HPDE6-E6E7 (cell line): ENCODE data around the gene ILK.

Experiments used
- DNase-seq: peaks from one replicate; pipeline ENCODE4 v3.0.0; 2011; ENCODE audit warnings: missing footprints; ENCODE audit errors: extremely low spot score

The ILK gene

DNA sequence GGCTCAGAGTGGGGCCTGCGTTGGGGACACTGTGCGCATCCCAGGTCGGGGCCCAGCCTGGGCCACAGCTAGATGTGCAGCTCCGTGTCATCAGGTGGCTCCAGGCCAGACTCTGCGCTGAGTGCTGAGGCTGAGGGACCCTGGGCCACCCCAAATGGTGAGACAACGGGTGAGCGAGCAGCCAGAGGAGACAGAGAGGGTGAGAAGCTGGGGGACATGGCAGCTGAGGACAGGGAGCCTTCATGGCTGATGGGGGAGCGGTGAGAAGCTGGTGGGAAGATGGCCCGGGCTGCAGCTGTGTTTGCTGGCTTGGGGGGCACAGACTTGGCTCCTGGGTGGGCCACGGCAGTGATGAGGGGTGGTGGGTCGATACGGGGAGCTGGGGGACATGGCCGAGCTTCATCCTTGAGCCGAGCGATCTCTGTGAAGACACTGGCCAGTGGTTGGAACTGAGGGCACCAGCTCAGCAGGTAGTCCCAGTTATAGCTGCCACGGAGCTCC is 18.2 kb downstream of the ILK start:
- DNase-seq: no peak

DNA sequence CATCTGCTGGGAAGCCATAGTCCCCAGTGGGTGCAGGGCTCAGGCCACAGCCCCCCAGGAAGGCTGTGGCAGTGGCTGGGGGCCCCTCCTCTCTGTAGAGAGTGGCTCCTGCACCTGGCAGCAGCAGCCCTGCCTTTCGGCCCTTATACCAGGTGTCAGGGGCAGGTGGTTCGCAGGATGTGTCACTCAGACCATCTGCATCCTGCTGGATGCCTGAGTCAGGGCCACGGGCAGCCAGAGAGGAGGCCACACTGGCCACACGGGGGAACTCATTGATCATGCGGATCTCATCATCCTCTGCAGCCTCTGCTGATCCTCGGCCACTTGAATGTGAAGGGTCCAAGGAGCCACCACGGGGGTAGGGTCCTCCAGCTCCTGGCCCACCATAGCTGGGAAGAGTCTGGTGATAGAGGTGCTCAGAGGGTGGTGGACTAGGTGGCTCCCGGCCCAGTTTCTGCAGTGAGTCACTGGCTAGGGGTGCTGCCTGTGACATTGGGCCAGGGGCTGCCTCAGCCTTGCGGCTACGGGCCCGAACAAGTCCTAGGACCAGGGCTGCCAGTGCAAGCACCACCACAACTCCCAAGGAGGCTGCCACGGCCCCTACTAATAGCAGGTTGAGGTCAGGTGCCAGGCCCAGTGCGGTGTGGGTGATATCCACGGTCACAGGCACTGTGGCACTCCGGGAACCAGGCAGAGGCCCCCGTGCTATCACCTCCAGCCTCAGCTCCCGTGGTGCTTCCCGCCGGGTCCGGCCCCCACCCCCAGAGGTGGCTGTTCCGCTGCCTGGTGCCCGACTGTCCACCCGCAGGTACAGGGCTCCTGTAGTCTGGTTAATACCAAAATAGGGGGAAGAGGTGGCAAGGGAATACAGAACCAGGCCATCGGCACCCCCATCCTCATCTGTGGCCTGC is 18.9 kb downstream of the ILK start:
- DNase-seq: no peak

DNA sequence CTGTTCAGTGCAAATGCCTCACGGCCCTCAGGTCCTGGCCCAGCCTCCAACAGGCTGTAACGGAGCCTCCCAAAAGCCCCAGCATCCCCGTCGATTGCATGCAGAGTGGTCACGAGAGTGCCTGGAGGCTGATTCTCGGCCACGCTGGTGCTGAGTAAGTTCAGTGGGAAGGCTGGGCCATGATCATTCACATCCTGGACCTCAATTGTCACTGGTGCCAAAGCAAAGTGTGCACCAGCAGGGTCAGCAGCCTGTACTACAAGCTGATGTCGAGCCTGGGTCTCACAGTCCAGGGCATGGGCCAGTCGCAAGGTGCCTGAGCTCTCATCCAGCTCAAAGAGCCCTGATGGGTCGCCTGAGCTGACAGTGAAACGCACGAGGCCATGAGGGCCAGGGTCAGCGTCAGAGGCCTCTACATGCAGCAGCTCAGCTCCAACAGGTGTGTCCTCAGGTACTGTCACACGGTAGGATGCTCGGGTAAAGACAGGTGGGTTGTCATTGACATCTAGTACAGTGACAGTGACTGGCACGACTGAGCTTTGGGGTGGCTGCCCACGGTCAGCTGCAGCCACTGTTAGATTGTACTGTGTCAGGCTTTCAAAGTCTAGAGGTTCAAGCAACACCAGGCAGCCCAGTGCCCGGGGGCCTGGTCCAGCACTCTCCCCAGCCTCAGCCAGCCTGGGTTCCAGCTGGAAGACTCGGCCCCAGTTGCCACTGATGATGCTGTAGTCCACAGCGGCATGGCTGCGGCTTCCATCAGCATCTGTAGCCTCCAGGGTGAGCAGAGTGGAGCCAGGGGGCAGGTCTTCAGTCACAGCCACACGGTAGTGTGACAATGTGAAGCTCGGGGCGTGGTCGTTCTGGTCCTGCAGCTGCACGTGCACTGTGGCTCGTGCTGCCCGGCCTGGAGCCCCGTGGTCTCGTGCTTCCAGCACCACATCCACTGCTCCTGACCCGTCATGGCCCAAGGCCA is 20.1 kb downstream of the ILK start:
- no peak for DNase-seq

DNA sequence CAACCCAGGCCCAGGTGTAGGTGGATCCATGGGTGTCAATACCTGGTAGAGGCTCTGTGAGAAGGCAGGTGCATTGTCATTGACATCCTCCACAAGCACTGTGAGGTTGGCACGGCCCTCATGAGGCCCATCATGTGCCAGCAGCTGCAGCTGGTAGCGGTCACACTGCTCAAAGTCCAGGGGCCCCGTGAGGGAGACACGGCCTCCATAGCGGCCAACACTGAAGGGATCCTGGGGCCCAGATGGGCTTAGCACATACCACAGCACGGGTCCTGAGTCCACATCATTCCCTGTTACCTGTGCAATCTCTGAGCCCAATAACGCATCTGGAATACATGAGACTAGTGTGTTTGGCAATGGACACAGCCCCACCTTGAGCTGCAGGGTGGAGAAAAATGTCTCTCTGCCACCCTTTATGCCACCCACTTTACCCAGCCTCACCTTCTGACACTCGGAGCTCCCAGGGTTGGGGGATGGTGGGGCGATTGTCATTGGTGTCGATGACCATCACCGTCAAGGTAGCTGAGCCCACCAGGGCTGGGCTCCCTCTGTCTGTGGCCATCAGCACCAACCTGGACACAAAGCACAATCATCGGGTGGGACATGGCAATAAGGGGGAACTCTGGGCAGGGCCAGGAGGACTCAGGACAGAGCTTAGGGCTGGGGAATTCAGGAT is 21.7 kb downstream of the ILK start:
- no peak for DNase-seq

DNA sequence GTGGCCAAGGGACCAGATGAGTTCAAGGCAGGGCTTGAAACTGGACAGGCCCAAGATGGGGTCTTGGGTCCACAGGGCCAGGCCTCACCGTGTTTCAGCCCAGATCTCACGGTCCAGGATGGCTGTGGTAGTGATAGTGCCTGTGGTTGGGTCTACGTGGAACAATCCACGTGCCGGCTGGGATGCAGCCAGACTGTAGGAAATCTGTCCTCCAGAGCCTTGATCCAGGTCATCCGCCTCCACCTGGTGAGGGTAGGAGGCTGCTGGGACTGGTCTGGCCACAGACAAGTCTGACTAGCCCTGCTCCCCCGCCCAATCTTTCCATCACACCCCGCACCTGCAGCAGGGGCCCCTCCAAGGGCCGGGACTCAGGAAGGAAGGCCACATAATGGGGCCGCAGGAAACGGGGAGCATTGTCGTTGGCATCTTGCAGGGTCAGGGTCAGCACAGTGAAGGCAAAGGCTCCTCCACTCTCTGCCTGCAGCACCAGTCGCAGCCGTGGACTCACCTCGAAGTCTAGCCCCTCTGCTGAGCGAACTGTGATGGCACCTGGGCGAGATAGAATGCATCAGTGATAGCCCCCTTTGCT is 22.4 kb downstream of the ILK start:
- DNase-seq: no peak

DNA sequence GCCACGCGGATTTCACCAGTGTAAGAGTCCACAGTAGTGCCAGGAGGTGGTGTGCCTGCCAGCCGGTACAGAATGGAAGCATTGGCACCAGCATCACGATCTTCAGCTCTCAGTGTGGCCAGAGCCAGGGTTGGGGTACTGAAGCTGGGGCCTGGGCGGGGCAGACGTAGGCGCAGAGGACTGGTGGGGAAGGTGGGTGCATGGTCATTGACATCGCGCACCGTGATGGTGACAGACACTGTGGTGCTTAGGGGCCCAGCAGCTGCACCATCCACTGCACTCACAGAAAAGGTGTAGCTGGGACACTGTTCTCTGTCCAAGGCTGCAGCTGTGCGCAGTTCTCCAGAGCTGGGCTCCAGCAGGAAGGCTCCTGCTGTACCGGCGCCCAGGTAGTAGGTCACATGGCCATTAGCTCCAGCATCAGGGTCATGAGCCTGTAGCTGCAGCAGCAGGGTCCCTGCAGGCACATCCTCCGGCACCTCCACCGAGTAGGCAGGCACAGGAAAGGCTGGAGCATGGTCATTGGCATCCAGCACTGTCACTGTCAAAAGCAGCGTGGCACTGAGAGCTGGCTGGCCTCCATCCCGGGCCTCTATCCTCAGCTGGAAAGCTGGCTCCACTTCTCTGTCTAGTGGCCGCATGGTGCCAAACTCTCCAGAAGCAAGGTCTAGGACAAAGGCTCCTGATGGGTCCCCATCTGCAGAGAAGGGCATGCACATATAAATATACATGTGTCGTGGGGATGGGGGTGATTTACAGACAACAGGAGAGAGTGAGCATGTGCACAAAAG is 23.6 kb downstream of the ILK start:
- DNase-seq: no peak

DNA sequence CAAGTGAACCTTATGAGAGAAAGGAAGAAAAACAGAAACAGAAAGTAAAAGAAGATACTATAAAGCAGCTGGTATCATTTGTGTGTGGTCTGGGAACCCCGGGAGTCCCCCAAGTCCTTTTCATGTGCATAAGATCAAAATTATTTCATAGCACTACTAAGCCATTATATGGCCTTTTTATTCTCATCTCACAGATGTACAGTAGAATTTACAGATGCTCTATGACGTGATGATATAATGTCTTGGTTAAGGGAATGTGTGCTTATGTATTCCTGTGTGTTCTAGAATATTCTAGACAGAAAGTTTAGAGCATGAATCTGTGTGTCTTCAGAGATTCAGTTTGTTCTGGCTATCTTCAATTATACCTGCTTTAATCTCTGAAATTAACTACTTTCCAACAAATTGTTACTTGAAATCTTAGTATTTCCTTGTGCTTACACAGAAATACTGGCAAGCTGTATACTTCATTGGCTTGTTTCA is 24.2 kb downstream of the ILK start:
- no peak for DNase-seq

DNA sequence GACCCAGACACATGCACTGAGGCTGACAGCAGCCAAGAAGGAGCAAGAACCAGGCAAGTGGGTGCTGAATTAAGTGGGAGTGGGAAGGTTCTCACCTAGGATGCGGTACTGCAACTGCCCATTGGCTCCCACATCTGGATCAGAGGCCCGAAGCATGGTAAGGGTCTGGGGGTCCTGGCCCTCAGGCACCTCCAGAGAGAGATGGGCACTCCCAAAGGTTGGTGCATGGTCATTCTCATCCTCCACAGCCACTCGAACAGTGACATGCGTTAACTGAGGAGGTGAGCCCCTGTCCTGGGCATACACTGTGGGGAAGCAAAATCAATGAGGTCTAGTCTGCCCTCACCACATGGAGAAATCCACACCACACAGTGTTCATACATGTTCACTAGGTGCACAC is 25.0 kb downstream of the ILK start:
- DNase-seq: no peak

DNA sequence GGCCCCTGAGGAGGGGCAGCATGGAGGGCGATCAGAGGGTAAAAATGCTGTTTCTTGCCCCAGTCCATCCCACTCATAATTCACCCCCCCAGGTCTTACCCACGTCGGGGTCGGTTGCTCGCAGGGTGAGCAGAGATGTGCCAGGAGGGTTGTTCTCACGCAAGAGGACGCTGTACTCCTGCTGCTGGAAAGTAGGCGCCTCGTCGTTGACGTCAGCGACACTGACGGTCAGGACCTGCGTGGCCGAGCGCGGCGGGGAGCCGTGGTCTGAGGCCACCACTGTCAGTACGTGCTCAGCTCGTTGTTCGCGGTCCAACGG is 26.0 kb downstream of the ILK start:
- DNase-seq: no peak

DNA sequence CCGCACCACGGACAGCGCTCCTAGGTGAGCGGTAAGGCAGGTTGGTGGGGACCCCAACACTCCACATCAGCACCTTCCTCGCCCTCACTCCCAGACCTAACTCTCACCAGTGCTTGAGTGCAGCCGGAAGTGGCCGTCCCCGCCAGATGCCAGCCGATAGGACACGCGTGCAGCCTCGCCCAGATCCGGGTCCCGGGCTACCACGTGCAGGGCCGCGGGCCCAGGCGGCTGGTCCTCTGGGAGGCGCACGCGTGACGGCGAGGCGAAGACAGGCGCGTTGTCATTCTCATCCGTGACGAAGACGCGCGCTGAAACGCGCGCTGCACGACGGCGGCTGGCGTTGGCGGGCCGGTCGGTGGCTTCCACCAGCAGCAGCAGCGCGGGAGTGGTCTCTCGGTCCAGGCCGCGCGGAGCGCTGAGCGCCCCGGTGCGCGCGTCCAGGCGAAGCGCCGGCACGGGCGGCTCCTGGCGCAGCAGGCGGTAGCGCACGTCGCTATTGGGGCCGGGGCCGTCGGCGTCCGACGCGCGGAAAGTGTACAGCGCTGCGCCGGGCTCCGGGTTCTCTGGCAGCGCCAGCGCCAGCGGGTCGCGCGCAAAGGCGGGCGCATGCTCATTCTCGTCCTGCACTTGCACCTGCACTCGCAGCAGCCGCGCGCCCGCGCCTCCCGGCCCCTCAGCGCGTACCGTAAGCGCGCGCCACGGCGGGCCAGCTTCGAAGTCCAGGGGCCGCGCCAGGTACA is 26.5 kb downstream of the ILK start:
- DNase-seq: no peak

DNA sequence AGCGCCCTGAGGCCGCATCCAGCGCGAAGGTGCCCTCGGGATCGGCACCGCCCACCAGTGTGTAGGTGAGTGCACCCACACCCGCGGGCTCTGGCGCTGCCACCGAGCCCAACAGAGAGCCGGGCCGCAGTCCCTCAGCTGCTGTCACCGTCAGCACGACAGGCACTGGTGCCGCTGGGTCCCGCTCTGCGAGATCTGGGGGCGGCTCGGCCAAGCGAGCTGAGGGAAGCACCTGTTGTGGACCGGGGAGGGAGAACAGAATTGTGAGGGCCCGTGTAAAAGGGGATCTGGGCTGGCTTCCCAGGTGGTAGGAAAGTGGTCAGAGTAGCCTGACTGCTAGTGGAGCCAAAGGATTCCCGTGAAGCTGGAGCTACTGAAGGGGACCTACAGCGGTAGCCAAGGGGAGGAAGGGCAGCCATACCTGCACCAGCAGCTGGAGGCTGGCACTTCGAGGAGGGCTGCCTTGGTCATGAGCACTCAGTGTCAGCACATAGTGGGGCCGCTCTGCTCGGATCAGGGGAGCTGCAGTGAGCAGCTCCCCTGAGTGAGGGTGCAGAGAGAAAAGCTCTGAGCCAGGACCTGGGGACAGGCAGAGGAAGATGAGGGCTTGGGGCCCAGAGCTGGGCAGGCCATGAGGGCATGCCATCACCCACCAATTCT is 27.2 kb downstream of the ILK start:
- DNase-seq: no peak

DNA sequence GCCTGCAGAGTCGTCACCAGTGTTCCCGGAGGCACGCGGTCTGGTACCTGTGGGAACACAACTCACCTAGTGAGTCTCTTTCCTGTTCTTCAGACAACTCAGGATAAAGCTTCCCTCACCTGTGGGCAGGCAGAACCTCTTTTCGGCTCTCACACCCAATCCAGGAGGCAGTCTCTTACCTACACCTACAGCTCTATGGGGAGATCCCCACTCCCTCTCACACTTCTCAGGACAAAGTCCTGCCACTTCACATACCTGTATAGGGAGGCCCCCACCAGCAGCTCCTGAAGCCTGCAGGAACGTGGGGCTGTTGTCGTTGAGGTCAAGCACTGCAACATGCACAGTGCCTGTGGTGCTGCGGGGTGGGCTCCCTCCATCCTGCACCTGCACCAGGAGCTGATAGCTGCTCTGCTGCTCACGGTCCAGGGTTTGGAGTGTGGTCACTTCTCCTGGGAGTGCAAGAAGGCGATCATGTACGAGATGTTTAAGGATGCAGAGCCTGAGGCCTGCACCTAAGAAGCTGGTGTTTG is 27.9 kb downstream of the ILK start:
- no peak for DNase-seq

DNA sequence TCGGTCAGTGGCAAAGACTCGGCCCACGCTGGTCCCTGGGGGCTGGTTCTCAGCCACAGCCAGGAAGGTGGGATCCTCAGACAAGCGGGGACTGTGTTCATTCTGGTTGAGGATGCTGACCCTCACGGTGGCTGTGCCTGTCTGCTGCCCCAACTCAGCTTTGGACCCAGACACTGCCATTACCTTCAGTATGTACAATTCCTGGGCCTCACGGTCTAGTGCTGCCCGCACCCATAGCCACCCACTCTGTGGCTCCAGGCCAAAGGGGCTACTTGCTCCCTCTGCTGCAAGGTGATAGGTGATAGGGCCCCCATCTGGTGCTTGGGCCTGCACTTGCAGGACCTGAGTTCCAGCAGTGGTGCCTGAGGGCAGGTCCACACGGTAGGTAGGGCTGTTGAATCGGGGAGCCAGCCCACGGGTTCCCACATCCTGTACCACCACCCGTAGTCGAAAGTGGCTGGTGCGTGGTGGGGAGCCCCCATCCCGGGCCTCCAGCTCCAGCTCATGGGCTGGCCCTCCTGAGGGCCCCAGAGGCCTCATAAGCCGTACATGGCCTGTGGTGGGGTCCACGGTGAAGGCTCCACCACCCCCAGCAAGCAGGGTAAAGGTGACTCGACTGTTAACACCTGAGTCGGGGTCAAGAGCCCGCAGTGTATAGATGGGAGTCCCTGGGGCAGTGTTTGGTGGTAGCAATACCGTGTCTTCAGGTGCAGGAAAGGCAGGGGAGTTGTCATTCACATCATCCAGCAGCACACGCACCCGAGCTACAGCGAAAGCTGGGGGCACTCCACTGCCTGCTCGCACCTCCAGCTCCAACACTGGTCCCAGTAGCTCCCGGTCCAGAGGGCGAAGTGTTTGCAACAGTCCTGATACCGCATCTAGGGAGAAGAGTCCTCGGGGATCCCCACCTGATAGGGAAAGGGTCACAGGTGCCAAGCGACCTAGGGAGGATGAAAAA is 28.8 kb downstream of the ILK start:
- no peak for DNase-seq

DNA sequence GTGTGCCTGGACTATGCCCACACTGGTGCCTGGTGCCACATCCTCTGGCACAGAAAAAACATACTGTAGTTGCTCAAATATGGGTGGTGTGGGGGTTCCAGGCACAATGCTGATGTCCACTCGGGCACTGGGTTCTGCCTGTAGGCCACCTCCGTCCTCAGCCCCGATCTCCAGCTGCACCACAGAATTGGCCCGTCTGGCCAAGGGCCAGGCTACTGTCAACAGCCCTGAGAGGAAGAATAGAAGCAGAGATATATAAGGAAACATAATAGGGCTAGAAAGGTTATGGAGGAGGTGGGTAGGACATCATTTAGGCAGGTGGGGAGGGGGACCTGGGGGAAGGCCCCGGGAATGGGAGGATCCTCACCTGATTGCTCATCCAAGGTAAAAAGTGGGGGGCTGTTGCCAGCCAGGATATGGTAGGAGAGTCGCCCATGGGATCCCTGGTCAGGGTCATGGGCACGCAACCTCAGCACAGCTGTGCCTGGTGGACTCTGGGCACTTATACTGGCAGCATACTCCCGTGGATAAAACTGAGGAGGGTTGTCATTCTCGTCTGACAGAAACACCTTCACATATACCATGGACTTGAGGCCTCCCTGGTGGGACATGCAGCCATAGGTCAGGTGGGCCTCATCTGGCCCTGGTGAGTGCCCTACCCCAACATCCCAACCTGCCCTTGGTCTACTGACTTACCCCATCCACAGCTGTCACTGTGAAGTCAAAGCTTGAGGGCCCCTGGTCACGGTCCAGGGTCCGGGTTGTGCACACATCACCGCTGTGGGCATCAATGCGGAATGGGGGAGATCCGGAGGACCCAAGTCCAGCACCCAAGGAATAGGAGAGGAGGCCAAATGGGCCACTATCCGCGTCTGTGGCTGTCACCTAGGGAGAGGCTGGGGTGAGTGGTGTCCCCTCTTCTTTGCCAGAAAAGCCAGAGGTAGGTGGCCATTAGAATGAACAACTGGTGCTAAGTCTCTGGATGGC is 30.1 kb downstream of the ILK start:
- no peak for DNase-seq

DNA sequence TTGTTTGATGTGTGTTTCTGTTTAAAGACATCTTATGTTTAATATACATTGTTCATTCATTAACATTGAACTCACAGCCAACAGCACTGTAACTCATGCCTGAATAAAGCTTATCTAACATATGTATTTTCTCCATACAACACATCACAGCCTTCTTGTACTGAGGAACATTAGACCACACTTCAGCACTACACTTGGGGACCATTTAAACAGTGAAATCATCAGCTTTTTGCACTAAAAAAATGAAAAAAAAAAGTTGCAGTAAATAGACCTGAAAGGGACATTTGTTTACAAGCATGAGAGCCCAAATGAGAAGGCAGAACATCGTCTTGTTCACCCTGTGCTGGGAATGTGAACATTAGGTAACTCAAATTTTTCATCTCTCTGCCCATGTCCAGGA is 31.0 kb downstream of the ILK start:
- DNase-seq: no peak

DNA sequence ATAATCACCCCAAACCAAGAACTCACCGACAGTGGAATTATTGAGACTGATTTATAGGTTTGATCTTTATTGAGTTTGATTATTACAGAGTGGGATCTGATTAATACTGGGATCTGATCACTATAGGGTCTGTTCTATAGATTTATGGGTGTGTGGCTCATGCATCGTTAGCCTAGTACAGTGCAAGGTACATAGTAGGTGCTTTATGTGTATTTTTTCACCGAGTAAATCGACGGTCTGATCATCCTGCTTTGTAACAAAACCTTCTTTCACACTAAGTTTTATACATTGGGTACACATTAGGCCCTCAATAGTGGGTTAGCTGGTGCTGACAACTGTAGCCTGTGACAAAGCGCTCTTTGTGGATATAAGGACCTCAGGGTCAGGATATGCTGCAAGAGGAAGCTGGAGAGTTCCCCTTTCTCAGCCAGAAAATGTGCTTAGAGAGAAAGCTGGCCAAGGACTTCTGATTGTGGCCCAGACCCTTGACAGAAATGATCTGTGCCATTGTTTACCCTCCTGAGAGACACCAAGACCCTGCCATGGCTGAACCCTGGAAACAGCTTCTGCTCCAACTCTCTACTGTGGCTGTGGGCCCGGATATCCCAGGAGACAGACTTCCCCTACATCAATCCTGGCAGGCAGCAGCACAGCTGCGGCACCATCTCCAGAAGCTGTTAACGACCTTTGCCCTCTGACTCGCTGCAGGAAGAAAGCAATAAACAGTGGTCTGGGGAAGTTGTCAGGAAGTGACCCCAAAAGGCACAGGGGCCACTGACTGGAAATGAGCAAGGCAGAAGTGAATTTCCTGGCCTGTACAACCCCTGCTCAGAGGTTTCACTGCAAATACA is 31.7 kb downstream of the ILK start:
- no peak for DNase-seq
